Epithelial cell of esophagus (primary cell): ENCODE data around the gene CEP57L1.

ENCODE experiments used
- DNase-seq: peaks from one replicate; pipeline ENCODE4 v3.0.0; 2010; ENCODE audit warnings: low read depth
- H3K4me3 ChIP-seq: 2 replicates; pipeline ENCODE4 v1.5.1; 2011; ENCODE audit warnings: mild to moderate bottlenecking, low read length, control low read depth
- TF ChIP-seq, protein P1 (sequence below): IDR thresholded peaks from 2 replicates; pipeline ENCODE4 v1.5.1; 2011; ENCODE audit warnings: low read depth, mild to moderate bottlenecking, low read length, control low read depth, inconsistent platforms; ENCODE audit not compliant: insufficient read depth; ENCODE audit errors: missing control alignments

Gene CEP57L1

DNA sequence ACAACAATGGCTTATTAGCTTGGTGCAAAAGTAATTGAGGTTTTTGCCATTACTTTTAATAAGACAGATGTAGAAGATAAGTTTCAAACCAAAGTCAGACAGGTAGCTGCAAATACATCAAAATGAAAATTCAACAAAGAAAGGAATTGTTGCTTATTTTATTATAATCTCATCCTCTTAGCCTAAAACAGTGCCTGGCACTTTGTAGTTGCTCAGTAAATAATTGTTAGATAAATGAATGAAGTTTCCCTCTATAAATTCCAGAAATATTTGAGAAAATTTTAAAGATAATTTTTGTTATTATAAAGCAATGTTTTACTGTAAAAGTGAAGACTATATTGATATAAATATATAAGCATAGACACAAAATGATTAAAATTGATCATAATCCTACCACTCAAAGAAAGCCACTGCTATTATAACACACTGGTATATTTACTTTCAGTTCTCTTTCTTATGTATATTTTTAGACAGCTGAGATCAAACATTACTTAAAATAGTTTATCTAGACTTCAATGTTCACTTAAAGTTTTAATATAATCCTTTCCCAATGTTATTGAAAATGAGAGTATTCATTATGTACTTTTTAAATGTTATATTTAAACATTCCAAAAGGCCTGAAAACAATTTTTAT, 43.2 kb upstream of the CEP57L1 start:
- no peak for DNase-seq
- TF ChIP-seq, protein P1, sequence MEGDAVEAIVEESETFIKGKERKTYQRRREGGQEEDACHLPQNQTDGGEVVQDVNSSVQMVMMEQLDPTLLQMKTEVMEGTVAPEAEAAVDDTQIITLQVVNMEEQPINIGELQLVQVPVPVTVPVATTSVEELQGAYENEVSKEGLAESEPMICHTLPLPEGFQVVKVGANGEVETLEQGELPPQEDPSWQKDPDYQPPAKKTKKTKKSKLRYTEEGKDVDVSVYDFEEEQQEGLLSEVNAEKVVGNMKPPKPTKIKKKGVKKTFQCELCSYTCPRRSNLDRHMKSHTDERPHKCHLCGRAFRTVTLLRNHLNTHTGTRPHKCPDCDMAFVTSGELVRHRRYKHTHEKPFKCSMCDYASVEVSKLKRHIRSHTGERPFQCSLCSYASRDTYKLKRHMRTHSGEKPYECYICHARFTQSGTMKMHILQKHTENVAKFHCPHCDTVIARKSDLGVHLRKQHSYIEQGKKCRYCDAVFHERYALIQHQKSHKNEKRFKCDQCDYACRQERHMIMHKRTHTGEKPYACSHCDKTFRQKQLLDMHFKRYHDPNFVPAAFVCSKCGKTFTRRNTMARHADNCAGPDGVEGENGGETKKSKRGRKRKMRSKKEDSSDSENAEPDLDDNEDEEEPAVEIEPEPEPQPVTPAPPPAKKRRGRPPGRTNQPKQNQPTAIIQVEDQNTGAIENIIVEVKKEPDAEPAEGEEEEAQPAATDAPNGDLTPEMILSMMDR: no peak
- H3K4me3 ChIP-seq: no peak overlapping the region

DNA sequence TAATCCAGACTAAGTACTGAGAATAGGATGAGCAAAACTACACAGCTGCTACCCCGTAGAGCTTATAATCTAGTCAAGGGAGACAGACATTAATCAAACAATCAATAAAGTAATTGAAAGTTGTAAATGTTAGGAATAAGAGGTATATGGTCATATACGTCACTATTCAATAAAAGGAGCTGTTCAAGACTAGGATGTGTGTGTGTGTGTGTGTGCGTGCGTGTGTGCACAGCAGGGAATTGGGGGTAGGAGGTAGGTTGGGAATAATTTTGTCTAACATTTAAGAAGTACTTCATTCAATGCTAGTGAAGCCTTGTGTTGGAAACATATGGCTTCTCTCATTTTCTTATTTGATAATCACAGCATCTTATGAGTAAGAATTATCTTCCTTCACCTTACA, 42.5 kb upstream of the CEP57L1 start:
- DNase-seq: no peak
- TF ChIP-seq, protein P1: no peak
- no peak overlapping the region for H3K4me3 ChIP-seq

DNA sequence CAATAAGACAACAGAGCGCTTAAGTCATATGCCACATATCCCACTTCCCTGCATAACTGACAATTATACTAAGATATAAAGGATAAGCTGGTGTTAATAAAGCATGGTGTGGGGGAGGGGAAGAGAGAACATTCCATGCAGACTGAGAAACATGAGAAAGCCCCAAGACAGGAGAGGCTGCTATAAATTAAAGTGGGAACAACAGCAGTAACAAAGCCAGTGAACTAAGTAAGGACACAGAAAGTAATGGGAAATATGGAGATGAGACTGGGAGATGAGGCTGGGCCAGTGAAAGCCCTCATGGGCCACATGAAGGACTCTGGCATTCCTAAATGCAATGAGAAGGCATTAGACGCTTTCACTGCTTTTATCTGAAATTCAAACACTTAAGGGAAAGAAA, 42.0 kb upstream of the CEP57L1 start:
- no peak for DNase-seq
- TF ChIP-seq, protein P1: no peak
- H3K4me3 ChIP-seq: no peak overlapping the region

DNA sequence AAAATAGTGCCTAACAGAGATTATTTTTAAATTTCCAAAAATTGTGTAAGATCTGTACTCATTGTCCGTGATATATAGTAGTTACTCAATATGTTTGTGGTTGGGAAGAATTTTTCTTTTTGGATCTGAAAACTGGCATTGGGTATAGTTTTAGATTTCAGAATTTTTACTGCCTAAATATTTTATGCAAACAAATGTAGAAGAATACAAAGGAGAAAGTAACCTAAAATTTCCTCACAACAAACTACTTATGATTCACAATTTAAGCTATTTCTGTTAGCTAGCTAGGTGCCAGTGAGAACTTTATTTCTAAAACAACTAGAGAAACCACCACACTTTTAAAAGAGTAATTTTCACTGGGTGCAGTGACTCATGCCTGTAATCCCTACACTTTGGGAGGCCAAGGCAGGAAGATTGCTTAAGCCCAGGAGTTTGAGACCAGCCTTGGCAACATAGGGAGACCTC, 39.5 kb upstream of the CEP57L1 start:
- no peak overlapping the region for H3K4me3 ChIP-seq
- peak; percentile 32 for DNase-seq
- TF ChIP-seq, protein P1: no peak

DNA sequence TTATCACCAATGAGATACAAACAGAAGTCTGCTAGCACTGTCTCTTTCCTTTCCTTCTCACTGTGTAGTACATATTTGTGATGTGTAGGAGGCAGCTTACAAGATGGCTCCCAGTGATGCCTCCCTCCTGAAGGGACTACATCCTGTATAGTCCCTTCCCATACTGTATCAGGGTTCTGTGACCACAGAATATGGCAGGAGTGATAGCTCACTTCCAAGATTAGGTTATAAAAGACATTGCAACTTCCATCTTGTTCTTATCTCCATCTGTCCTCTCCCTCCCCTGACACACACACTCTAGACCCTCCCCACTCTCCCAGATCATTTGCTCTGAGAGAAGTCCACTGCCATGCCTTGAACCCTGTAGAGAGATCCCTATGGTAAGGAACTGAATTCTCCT, 38.6 kb upstream of the CEP57L1 start:
- no peak for DNase-seq
- no peak overlapping the region for H3K4me3 ChIP-seq
- TF ChIP-seq, protein P1: no peak

DNA sequence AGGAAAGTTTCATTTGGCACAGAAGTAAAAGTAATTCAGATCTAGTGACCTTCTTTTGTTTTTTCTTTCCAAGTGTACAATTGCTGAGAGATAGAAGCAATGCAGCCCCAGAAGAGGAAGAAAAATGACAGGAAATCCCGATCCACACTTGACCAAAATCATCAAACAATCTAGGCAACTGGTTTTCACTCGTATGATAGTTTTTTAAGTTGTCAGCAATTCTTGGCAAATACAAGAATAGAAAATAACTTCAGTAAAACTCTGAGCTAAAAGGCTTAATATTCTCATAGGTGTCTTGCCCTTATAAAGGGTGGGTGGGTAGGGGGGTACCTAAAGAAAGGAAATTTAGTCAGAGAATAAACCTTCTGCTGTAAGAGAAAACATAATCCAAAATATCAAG, 36.7 kb upstream of the CEP57L1 start:
- TF ChIP-seq, protein P1: no peak
- no peak overlapping the region for H3K4me3 ChIP-seq
- no peak for DNase-seq

DNA sequence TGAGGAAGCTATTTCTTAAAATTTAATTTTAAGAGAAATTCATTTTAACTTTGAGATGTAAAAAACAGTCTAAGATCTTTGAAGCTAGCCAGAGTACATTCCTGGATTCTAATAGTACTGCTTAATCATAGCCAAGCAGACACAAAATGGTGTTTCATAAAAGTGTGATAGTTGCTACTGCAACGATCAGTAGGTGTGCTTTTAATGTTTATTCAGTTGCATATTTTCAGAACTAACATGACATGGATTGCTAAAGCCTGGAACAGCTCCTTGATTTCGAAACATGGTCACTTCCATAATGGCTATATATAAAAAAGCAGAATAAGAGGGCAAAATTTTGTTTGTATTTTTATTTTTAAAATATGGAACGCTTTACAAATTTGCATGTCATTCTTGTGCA, 36.2 kb upstream of the CEP57L1 start:
- no peak overlapping the region for H3K4me3 ChIP-seq
- DNase-seq: peak; percentile 79

More for the DNA sequence above, 36.2 kb upstream of the CEP57L1 start:
- TF ChIP-seq, protein P1: no peak
